ENCODE results near the gene C1QL2.

GRCh38 chr2:119192893-119193292, 34.3 kb upstream of the C1QL2 start:
- TF ChIP-seq CTCF (IDR thresholded peaks at IDR 0.05; ENCODE audit: poor library complexity) (no peak), EZH2 (IDR thresholded peaks at IDR 0.05; ENCODE audit: borderline replicate concordance) (no peak)
